GM12872 (cell line): ENCODE results near the gene ZBED2.

Source experiments
- TF ChIP-seq, protein P1 (sequence below): IDR thresholded peaks from 3 replicates; pipeline ENCODE4 v1.5.1; 2011; ENCODE audit warnings: low read depth, mild to moderate bottlenecking, low read length, moderate library complexity; ENCODE audit not compliant: insufficient read depth

Gene ZBED2

DNA sequence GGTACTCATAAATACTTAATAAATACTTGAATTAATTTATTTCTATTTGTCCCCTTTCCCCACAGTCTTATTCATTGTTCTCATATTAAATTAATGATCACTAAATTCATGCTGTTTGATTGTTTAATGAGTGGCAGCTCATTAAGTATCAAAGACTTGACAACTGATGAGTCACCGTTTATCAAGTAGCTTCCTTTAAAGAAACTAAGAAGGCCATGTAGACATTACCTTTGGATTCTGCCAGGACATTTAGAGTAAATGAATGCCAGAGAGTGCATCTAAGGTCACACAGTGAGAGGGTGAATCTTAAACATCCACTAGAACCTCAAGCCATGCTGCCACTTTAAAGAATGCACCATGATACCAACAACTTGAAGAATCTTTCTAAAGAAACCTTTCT lies 23.9 kb downstream of the ZBED2 start:
- TF ChIP-seq, protein P1, sequence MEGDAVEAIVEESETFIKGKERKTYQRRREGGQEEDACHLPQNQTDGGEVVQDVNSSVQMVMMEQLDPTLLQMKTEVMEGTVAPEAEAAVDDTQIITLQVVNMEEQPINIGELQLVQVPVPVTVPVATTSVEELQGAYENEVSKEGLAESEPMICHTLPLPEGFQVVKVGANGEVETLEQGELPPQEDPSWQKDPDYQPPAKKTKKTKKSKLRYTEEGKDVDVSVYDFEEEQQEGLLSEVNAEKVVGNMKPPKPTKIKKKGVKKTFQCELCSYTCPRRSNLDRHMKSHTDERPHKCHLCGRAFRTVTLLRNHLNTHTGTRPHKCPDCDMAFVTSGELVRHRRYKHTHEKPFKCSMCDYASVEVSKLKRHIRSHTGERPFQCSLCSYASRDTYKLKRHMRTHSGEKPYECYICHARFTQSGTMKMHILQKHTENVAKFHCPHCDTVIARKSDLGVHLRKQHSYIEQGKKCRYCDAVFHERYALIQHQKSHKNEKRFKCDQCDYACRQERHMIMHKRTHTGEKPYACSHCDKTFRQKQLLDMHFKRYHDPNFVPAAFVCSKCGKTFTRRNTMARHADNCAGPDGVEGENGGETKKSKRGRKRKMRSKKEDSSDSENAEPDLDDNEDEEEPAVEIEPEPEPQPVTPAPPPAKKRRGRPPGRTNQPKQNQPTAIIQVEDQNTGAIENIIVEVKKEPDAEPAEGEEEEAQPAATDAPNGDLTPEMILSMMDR: no peak

DNA sequence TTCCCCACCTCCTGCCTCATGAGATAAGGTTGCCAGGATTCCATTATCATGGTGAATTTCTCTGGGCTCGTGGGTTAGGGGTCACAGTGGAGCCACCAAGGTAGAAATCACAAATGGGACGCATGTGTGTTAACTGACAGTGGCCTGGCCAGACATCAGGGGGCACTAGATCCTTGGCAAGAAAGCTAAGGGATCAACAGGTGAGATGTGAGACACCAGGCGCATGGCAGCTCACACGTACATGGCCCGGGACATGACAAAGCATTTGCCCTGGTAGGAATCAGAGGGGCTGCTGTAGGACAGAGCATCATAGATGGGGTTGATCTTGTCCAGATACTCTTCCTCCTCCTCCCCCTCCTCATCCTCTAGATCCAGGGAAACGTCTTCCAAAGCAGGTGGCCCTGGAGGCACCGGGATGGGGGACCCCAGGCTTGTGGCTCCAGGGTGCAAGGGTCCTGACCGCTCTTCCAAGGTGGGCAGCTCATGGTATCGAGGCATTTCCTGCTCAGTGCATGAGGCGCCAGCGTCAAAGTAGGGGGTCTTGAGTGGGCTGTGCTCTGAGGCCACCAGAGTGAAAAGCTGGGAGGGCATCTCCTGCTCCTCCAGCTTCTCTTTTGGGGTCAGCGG lies 24.6 kb downstream of the ZBED2 start:
- TF ChIP-seq, protein P1: no peak

GRCh38 chr3:111568911-111569310 lies 26.2 kb downstream of the ZBED2 start:
- TF ChIP-seq, protein P1: no peak

- TF ChIP-seq, protein P1: no peak
Observed at GRCh38 chr3:111568355-111568754, 26.8 kb downstream of the ZBED2 start.

DNA sequence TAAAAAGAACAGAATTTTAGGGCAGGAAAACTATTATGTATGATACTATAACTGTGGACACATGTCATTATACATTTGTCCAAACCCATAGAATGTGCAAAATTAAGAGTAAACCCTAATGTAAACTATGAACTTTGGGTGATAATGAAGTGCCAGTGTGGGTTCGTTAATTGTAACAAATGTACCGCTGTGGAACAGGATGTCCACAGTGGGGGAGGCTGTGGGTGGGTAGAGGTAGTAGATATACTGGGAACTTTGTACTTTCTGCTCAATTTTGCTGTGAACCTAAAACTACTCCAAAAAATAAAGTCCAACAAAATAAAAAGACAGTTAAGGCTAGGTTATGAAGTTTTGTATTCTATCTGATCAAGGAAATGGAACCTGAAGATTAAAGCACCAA lies 28.3 kb downstream of the ZBED2 start:
- TF ChIP-seq, protein P1: no peak

DNA sequence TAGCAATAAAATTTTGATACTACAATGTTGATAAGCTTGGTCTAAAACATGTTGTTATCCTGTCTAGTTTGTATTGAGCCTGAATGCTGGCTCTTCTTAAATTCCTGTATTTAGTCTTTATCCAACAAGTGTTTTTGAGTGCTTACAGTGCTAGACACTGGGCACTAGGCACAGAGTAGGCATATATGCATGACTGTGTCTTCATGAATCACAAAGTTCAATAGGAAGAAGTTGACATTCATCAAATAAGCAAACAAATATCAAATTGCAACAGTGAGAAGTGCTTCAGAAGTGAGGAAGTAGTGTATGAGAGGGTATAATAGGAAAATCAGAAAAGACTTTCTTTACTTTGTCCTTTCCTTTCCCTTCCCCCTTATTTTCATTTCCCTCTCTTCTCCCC lies 46.4 kb downstream of the ZBED2 start:
- TF ChIP-seq, protein P1: no peak

DNA sequence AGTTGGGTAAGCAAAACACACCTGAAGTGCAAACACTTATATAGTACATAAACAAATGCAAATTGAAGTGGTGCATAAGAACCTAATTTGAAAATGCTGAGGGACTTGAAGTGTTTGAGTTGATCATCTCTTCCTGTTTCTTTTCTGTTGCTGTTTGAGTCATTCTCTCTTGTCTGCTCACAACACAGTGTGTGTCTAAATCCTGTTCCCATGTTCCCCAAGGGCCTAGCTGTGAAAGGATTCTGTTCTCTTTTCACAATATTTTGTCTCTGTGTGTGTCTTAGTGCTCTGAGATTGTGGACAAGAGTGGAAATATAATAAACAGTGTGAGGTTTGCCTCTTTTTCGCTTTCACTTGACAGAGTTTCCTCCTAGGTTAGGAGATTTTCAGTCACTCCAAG lies 47.1 kb downstream of the ZBED2 start:
- TF ChIP-seq, protein P1: no peak
